HG03108 (cell line): ENCODE results near the gene LRCH1.

ENCODE experiments used
- ATAC-seq: cut with Tn5 transposase; IDR thresholded peaks from one replicate; pipeline ENCODE4 v1.9.1; 2021; ENCODE audit warnings: moderate library complexity; ENCODE audit not compliant: unreplicated experiment

The LRCH1 gene

DNA sequence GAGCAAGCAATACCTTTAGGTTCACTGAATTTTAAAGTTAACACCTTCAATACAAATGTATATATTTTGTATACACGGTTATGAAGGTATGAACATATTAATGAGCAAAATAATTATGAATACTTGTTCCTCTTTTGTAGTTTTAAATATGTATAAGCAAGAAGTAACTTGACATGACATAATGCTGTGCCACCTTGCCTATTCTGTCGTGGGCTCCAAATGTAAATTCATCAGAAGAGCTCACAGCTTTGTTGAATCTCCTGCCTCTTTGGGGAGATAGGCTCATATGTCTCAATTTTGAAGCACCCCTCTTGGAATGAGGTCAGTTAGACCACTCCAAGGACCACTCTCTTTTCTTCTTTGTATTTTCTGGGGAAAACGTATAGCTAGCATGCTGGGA is 59.3 kb downstream of the LRCH1 start:
- no peak for ATAC-seq

DNA sequence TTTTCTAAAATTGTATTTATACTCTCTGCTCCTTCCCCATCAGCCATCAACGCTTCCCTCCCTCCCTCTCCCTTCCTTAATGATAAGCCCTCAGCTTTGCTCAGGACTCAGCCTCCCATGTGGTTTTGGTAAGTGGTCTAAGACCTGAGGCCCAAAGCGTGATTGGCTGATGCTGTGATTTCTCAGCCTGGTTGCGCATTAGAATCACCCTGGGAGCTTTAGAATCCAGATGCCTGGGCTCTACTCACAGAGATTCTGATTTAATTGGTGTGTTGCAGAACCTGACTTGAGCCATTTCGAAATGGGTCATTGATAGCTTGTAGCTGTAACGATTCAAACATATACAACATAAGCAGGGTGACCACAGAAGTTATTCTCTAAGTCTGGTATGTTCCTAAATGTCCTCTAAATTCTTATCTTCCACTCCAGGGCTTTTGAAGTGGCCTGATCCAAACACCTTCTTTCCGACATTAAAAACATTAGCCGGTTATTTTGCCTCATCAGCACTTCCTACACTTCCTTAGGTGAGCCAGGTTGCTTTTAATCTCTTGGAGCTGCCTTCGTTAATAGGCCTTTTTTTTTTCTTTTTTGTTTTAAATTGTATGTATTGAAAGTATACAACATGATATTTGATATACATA is 60.6 kb downstream of the LRCH1 start:
- ATAC-seq = no peak

DNA sequence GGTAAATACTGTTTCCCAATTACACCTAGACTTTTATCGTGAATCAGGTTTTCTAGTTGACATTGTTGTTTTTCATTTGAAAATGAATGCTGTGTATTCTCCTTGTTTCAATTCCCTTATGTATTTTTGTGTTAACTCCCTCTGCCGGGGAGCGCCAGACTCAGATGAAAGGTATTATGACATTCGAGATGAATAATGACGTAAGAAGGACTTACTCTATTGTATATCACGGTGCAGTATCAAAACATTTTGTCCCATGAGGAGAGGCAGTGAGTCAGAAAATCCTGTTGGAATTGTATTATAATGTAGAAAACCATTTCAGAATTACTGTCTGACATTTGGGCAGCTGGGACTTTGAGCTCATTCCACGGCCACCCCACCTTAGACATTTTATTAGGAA is 61.6 kb downstream of the LRCH1 start:
- no peak for ATAC-seq

DNA sequence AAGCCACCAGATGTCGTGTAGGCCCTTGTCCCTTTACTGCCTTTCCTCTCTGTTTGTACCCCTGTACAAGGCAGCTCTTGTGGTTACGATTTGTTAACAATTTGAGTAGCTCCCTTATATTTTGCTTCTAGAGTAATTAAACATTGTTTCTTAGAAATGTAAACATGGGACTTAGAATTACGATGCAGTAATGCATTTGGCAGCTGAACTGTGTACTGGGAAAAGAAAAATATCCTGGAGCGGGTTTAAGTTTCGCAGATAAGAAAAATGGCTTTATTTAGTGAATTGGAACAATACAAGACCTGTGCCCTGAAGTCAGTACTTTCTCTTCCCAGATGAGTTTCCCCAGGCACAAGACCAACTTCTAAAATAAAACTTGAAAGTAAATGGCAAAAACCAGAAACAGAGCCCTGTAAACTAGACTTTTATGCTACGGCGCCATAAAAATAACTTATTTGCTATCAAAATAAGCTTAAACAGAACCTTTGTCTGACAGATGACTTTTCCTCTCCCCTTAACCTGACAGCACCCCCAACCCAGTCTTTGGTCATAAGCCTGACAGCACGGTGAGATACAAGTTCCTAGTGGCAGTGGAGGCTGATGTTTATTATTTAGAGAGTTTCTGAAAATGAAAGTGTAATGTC is 63.0 kb downstream of the LRCH1 start:
- ATAC-seq = no peak

DNA sequence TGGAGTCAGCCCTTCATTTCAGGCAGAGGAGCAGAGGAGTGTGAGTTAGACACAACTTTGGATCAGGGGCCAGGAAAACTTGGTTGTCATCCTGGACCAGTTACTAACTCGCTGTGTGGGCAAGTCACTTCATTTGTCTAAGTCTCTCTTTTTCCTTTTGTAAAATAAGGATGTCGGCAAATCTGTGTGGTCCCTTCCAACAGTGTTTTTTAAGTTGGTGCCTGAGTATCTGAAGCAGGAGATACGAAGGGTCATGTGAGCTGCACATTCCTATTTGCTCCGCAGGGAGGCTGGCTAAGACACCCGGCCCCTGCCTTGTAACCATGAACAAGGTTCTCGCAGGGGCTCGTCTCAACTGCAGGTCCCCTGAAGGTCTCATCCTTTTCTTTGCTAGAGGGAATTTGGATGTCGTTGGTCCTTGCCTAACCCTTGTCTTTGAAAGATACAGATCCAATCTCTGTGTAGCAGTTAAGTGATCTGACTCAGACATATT is 64.3 kb downstream of the LRCH1 start:
- no peak for ATAC-seq

DNA sequence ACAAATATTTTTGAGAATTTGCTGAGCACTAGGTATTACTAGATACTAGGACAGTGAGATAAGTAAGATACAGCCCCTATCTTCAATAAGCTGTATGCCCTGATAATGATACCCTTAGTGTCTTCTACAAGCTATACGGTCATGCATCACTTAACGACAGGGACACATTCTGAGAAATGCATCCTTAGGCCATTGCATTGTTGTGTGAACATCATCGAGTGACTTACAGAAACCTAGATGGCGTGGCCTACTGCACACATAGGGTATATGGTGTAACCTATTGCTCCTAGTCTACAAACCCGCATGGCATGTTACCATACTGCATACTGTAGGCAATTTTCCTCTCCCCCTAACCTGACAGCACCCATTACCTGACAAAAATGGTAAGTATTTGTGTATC is 64.9 kb downstream of the LRCH1 start:
- no peak for ATAC-seq

DNA sequence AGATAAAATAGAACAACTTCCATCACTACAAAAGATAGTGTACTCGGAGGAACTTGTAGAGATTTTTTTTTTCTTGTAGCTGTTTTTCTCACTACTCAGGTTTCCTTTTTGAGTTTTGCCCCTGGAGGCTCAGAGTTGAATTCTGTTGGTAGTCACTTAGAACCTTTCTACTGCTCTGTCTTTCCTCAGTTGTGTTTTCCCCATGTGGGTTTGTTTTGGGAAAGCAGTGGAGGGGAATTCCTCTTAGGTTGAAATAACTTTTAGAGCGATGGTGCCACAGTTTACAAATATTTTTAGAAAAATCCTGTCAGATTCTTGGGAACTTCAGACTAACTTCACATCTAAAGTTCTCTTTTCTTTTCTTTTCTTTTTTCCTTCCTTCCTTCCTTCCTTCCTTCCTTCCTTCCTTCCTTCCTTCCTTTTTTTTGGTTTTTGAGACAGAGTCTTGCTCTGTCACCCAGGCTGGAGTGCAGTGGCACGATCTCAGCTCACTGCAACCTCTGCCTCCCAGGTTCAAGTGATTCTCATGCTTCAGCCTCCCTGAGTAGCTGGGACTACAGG is 65.8 kb downstream of the LRCH1 start:
- ATAC-seq = no peak

DNA sequence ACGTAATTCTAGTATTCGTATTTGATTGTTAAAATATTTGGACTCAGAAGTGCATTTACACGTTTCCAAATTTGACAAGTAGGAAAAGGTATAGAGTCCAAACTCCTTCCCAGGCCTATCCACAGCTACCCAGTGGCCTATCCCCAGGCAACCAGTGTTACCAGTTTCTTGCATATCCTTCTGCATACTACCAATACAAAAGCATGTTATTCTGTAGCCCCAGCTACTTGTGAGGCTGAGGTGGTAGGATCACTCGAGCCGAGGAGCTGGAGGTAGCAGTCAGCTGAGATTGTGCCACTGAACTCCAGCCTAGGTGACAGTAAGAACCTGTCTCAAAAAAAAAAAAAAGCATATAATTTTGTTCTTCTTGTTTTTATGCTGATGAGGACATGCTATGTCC is 67.1 kb downstream of the LRCH1 start:
- no peak for ATAC-seq

DNA sequence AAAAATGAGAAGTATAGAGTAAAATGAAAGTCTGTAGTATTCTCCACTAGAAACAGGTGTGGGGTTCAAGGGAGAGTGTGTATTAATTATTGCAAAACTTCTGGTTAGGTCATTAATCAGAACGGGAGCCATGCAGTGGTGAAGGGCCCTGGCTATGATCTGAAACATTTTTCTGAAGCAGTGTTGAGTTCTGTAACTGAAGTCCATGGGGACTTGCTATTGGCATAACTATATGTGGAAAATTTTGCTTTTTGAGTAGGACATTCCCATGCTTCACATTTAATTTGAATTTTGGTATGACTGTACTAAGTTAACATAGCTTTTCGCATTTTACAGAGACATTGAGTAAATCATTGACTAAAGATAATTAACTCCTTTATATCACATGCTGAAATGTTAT is 67.5 kb downstream of the LRCH1 start:
- no peak for ATAC-seq

DNA sequence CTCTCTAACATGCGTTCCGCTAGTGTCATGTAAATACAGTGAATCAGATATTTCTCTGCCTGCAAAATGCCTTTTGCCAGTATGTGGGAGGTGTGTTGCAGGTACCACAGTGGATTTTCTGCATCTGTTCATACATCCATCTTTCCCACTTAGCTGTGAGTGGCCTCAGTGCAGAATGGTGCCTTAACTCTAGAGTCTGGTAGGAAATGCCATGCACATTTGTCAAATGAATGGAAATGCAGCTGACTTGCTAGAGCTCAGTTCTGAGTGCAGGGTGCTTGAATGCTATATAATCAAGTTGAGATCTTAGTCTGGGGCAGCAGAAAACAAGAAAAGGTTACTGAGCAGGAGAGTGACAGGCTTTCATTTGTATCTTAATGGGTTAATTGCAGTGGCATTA is 68.2 kb downstream of the LRCH1 start:
- ATAC-seq = no peak

DNA sequence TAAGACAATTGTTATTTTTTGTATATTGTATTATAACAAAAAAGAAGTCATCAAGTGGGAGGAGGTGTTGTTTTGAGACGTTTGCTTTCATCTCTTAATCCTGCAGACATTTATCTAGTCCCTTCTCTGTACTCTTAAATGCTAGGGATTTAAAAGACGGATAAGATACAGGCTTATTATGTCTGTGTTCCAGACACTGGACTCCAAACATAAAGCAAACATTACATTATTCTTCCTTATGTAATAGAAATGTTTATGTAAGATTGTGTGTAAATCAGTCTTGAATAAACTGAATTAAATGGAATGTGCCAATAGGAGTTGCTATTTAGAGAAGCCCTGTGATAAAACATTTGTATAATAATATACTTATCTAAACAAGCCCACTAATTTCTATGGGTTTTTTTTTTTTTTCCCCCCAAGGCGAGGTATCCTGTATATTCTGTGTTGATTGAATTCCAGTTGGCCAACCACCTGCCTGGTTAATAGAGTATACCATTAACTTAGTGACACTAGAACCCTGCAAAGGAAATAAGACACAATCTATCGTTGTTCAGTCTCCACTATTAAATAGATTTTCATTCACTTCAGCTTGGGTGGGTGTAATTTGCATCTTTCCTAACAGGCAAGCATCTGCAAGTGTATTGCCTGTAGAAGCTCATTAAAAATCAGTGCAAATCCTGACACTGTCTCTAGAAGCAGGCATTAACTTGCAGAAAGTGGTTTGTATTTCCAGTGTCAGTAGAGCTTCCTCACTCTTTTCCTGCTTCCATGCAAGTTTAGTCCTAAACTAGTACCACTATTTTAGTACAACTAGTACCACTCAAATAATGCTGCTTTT is 69.0 kb downstream of the LRCH1 start:
- ATAC-seq = no peak

DNA sequence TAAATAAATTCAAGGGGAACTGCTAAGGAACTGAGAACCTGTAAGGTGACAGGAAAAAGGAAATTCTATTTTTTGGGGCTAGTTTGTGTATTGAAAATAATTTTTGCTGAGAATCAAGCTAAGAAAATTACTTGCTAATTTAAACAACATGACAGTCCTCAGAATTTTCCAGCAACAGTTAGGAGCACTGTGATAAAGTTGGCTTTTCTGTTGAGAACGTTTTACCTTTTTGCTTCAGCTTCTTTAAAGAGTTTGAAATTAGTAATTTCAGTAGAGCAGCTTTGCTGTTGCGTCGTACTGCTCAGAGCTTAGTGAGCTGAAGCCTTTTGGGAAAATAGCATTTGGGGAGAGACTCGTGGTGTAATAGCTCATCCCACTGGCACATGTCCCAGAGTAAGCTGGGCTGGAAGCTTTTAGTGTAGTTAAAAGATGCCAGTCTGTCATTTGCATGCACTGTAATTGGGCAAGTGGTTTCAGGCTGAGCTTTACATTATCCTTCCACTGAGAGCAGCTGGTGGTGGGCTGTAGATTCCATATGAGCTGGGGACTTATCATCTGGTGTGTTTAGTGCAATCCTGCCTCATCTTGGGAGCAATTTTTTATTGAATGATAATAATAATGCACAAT is 69.8 kb downstream of the LRCH1 start:
- no peak for ATAC-seq

DNA sequence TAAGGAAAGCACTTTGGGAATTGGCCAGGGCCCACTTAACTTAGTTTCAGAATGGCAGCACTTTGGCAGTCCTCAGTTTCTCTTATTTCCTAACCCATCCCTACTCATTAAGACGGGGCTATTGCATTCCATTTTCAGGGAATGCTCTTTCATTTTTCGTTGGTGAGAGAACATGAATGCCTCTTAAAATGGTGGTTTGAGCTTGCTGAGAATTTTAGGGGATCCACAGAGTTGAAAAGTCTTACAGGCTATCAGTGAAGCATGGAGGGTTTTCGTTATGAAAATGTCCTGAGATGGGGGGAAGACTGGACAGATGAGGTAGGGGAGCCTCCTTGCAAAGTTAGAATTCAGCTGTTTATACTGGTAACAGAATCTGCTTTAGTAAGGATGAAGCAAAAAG is 71.4 kb downstream of the LRCH1 start:
- ATAC-seq = no peak

DNA sequence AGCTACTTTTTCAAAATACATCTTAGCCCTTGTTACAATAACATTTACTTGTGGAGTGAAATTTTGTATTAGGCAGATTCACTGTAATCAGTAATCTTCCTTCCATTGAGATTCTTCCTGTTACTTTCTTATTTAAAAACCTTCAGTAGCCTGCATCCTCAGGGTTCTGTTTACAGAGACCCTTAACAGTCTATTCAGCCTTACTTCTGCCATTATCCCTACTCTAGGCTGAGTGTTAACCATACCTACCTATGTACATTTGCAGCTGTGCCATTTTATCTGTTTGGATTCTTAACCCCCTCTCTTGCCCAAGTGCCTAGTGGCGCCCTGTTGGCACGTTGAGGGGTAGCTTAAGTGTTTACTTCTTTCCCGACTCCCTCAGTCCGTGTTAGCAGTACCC is 71.9 kb downstream of the LRCH1 start:
- ATAC-seq = no peak

DNA sequence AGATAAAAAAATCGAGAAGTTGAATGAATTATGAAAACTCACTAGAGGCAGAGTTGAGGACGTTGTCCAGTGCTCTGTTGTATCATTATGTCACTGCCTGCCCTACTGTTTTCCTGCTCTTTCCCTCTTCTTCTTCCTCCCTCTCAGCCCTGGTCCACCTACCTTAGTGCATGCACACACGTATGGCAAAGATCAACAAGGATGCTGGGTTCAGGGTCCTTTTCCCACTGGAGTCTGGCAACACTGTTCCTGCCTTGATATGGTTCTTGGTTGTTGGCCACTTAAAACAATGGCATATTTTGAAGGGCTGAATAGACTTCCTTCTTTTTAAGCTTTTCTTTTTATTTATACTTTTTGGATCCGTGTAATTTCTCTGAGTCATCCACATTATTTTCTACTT is 74.5 kb downstream of the LRCH1 start:
- no peak for ATAC-seq

DNA sequence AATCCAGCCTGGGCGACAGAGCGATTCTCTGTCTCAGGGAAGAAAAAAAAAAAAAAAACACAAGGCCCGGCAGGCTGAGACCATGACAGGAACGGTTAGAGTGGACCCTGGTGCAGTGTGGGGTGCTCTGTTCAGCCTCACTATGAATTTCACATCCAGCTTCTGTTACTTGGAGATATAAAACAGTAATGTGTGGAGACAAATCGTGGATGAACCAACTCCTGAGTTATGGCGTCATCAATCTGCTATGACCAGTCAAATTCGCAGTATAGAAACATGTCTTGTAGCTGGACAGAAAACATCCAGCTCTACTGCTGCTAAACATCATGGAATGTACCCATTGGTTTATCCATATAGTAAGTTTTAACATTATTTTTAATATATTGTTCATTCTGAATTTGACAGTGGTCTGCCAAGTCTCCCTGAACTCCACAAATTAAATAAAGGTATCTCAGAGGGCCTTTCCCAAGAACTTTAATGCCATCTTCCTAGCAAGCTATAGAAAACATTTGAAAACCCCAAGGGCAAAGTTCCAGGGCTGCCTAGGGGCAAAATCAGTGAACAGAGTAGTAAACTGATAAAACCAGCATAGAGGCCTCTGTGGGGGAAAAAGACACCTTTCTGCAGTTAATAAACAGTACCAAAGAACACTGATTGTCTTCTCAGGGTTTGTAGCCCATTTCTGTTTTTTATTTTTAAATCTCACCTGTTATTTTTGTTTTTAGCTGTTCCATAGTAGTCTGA is 75.8 kb downstream of the LRCH1 start:
- no peak for ATAC-seq

DNA sequence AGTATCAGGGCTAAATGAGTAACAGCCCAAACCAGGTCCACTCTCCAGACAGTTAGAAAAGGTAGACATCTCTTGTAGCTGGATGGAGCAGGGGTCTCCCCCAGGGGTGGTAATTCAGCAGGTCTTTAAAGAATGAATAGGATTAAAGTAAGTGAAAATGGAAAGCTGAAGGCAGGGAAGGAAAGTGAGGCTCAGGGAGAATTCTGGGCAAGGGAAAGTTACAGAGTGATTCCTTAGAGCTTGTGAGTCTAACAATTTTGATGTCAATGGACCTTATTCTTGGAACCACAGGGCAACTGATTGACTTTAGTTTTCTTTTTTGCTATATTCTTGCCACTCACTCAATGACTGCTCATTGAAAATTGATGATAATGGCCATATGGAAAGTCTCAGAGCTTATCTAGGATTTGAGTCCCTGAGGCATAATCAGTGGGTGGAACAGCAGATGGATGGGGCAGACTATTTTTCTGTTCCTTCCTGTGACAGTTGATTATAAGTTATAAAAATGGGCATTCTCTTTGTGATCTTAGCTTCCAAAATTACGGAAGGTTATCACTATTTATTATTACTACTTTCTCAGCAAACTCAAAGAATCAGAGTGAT is 76.9 kb downstream of the LRCH1 start:
- ATAC-seq = no peak

DNA sequence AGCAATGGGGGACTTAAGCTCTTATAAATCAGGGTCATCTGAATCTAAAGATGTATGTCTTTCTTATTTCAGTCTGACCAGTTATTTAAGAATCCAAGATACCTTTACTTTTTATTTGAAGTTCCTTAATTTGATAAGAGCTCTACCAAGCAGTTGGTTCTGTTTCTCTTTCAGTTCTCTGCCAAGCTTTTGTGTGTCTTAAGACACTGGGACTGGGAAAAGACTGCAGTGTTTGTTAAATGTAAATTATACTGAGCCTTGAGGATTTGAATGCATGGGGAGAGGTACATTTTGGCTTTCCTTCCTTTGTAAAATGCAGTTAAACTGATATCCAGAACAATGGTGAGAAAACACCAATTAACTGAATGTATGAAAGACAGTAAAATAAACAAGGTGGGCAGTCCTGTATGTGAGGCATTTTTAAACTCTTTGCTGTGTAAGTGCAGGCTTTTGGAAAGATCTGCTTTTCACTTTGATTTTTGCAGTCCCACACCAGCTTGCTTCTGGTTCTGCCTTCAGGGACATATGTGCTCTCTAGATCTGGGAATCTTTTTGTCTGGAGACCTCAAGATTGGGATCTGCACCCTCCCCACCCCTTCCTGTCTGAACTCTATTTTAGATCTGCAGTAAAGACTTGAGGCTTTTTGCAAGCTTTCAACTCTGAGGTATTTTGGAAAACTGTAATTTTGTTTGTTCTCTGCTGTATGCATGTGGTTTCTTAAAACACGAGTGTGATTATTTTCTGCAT is 77.6 kb downstream of the LRCH1 start:
- no peak for ATAC-seq

DNA sequence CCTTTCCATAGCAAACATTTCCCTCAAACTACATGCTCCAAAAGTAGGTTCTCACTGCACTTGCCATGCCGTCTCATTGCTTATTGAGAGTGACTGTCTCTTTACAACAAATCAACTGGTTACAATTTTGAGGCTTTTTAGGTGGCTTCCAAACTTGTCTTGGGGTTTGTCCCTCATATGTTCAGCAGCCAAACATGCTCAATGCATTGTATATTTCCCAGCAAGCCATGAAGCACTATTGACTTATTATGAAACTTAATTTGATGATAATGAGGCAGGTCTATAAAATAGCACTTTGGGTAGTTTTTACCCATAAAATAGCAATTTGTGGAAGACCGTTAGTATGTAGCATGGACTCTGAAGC is 78.2 kb downstream of the LRCH1 start:
- no peak for ATAC-seq

DNA sequence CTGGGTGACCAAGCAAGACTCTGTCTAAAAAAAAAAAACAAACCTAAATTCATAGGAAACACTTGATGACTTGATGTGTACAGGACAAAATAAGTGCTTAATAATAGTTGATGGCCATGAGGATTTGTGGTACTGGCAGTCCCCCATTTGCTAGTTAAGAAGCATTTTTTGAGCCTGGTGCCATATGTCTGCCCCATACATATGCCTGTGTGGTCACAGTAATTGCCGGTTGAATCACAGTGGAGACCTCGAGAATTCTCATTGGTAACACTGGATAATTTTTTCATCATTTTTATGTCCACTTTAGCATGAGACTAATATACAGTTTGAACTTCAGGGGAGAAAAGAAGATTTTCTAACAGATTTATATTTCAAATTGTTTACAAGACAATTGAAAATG is 79.2 kb downstream of the LRCH1 start:
- ATAC-seq = no peak
